HCT116 (cell line): ENCODE results near the gene DERL2. TPM values are rescaled to one million over a fixed set of nuclear protein-coding genes. Genes with fewer than 3 reads are reported as not detected.
A peak's percentile ranks its signal among the peaks of the same experiment; 100 is the strongest.

ENCODE experiments used
- CEBPB ChIP-seq: IDR thresholded peaks from 2 replicates; pipeline ENCODE4 v1.6.1; 2012; ENCODE audit warnings: low read depth
- CTCF ChIP-seq, 3 experiments: fragments of 200-600 bp in 1 of 3; sonication (generic) in 1 of 3; IDR thresholded peaks in 2 of 3; conservative IDR thresholded peaks in 1 of 3; 2 replicates each; pipeline ENCODE4 v1.5.1; 2012 to 2017; ENCODE audit warnings: low read depth in 2 of 3, low read length in 2 of 3, antibody characterized with exemption in 1 of 3, borderline replicate concordance in 1 of 3, control low read depth in 1 of 3, mild to moderate bottlenecking in 1 of 3, mixed read lengths in 1 of 3, mixed run types in 1 of 3, moderate library complexity in 1 of 3; ENCODE audit not compliant: insufficient read depth in 1 of 3
- EGR1 ChIP-seq: IDR thresholded peaks from 2 replicates; pipeline ENCODE4 v1.6.1; 2012; ENCODE audit warnings: low read depth
- ELF1 ChIP-seq: IDR thresholded peaks from 2 replicates; pipeline ENCODE4 v1.6.1; 2012; ENCODE audit warnings: low read depth, borderline replicate concordance
- MAX ChIP-seq: IDR thresholded peaks from 2 replicates; pipeline ENCODE4 v1.6.1; 2012
- REST ChIP-seq: IDR thresholded peaks from 2 replicates; pipeline ENCODE4 v1.6.1; 2012; ENCODE audit warnings: low read depth
- SIN3A ChIP-seq: IDR thresholded peaks from 2 replicates; pipeline ENCODE4 v1.6.1; 2012; ENCODE audit warnings: low read depth
- SP1 ChIP-seq: IDR thresholded peaks from 2 replicates; pipeline ENCODE4 v1.6.1; 2012; ENCODE audit warnings: low read depth
- TCF7L2 ChIP-seq: IDR thresholded peaks from 2 replicates; pipeline ENCODE4 v1.7.0; 2011; ENCODE audit warnings: borderline replicate concordance, inconsistent platforms; ENCODE audit not compliant: insufficient read depth, insufficient read length; ENCODE audit errors: extremely low read depth
- ZNF274 ChIP-seq: fragments of 200-500 bp; sonication (Bioruptor generic); IDR thresholded peaks from 2 replicates; pipeline ENCODE4 v1.6.1; 2014; ENCODE audit warnings: mild to moderate bottlenecking, low read depth, low read length, inconsistent platforms
- total RNA-seq: library from RNA; stranded (reverse); gene quantifications from one replicate; pipeline ENCODE4 v1.2.1, GENCODE V29; 2021; ENCODE audit not compliant: unreplicated experiment

The DERL2 gene
- total RNA-seq, 1 experiment from 2014 or later, result 45.6 TPM

- TF ChIP-seq REST (no peak), MAX (peak; percentile 98), CEBPB (no peak), SIN3A (peak; percentile 84), ELF1 (peak; percentile 60), CTCF (IDR thresholded peaks at IDR 0.05 in 2 of 3, conservative IDR thresholded peaks at IDR 0.05 in 1 of 3; ENCODE audit: borderline replicate concordance in 1 of 3, insufficient read depth in 1 of 3, low read depth in 2 of 3, low read length in 2 of 3) (peak; percentile 93 to 99 (median 96)), ZNF274 (no peak), TCF7L2 (peak; percentile 11), EGR1 (no peak), SP1 (no peak)
Observed at GRCh38 chr17:5438716-5439445, 47.1 kb downstream of the DERL2 start, which contains the start of gene C1QBP (continued).
